ENCODE measurements around the gene FFAR3.

DNA sequence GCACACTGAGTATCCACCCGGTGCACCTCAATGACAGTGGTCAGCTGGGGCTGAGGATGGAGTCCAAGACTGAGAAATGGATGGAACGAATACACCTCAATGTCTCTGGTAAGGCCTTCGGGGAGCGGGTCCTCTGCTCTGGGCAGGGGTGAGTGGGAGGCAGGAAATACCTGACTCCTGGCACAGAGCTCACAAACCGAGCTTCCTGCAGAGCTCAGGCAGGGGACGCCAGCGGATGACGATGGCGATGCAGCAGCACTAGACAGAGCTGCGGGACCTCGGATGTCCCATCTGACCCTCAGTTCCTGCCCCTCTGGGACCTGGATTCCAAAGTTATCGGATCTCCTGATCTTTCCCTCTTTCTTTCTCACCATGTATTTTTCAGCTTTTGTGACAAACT is 25.4 kb upstream of the FFAR3 start:
- TF ChIP-seq, protein P1, sequence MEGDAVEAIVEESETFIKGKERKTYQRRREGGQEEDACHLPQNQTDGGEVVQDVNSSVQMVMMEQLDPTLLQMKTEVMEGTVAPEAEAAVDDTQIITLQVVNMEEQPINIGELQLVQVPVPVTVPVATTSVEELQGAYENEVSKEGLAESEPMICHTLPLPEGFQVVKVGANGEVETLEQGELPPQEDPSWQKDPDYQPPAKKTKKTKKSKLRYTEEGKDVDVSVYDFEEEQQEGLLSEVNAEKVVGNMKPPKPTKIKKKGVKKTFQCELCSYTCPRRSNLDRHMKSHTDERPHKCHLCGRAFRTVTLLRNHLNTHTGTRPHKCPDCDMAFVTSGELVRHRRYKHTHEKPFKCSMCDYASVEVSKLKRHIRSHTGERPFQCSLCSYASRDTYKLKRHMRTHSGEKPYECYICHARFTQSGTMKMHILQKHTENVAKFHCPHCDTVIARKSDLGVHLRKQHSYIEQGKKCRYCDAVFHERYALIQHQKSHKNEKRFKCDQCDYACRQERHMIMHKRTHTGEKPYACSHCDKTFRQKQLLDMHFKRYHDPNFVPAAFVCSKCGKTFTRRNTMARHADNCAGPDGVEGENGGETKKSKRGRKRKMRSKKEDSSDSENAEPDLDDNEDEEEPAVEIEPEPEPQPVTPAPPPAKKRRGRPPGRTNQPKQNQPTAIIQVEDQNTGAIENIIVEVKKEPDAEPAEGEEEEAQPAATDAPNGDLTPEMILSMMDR (conservative IDR thresholded peaks at IDR 0.05; ENCODE audit: low read depth, low read length), result no peak
- no peak for TF ChIP-seq EZH2 (IDR thresholded peaks at IDR 0.05; ENCODE audit: borderline replicate concordance, low read depth, low read length, poor library complexity, severe bottlenecking)
